ENCODE data around the gene ELN. TPM values are rescaled to one million over a fixed set of nuclear protein-coding genes. Genes with fewer than 3 reads are reported as not detected.

ELN gene
- total and polyA plus RNA-seq, 9 donors = 13.2 to 51.5 (median 38.1) TPM

DNA sequence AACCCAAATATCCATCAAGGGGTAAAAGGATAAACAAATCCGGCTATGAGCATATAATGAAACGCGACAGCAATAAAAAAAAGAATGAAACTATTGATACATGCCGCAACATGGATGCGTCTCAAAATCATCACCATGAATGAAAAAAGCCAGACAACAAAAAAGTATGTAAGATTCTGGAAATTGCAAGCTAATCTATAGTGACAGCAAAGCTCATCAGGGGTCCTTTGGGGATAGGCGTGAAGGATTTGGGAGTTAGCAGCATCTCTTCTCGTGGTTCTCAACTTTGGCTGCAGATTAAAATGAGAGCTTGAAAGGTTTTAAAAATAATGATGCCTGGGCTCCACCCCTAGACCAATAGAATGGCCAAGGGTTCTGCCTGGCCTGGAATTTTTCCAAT, 46.0 kb upstream of the ELN start:
- intact Hi-C loops (cut with DNase I) = no loop called here
- WGBS, 3 donors = 67 to 76% (median 71%) methylated on average over 7 of the region's 7 CpGs
- Histone ChIP-seq H3K27ac (no peak overlapping the region), H3K36me3 (no peaks in the 10 kb centered on the region), H3K27me3 (no peaks in the 10 kb centered on the region), H3K9me3 (no peaks in the 10 kb centered on the region), H3K4me1 (ENCODE audit: insufficient read depth) (peaks cover 3% of the 10 kb centered on the region), H3K4me3 (no peak overlapping the region)
- DNase-seq = no peak
- TF ChIP-seq CTCF (IDR thresholded peaks at IDR 0.05) (no peak), POLR2A (IDR thresholded peaks at IDR 0.05) (no peak), EP300 (IDR thresholded peaks at IDR 0.05) (no peak)

GRCh38 chr7:73983437-73984164, 44.4 kb upstream of the ELN start:
- no peaks in the 10 kb centered on the region for H3K36me3 ChIP-seq
- H3K4me1 ChIP-seq (ENCODE audit: insufficient read depth) = peaks cover 1% of the 10 kb centered on the region
- WGBS, 3 donors = 49 to 69% (median 54%) methylated on average over 20 to 22 of the region's 22 CpGs
- TF ChIP-seq POLR2A (IDR thresholded peaks at IDR 0.05) = no peak
- no peak for TF ChIP-seq CTCF (IDR thresholded peaks at IDR 0.05)
- no peak for TF ChIP-seq EP300 (IDR thresholded peaks at IDR 0.05)
- DNase-seq = peak in 1 of 5 donors; percentile 46
- H3K27ac ChIP-seq = no peak overlapping the region
- H3K9me3 ChIP-seq = no peaks in the 10 kb centered on the region
- no peaks in the 10 kb centered on the region for H3K27me3 ChIP-seq
- intact Hi-C loops (cut with DNase I) = no loop called here
- H3K4me3 ChIP-seq = no peak overlapping the region

GRCh38 chr7:73984481-73985205, 43.3 kb upstream of the ELN start:
- intact Hi-C loops (cut with DNase I) = no loop called here
- WGBS, 3 donors = 88 to 93% (median 93%) methylated on average over 19 of the region's 19 CpGs
- Histone ChIP-seq H3K4me1 (ENCODE audit: insufficient read depth) (no peaks in the 10 kb centered on the region), H3K36me3 (no peaks in the 10 kb centered on the region), H3K27me3 (no peaks in the 10 kb centered on the region), H3K27ac (no peak overlapping the region), H3K9me3 (no peaks in the 10 kb centered on the region), H3K4me3 (no peak overlapping the region)
- TF ChIP-seq EP300 (IDR thresholded peaks at IDR 0.05) (no peak), POLR2A (IDR thresholded peaks at IDR 0.05) (no peak), CTCF (IDR thresholded peaks at IDR 0.05) (no peak)
- peak in 1 of 5 donors; percentile 26 for DNase-seq

GRCh38 chr7:73985737-73986141, 42.2 kb upstream of the ELN start:
- DNase-seq = no peak
- 80 to 86% (median 85%) methylated on average over 6 to 13 of the region's 13 CpGs for WGBS, 3 donors
- no peaks in the 10 kb centered on the region for H3K9me3 ChIP-seq
- H3K27ac ChIP-seq = no peak overlapping the region
- H3K4me1 ChIP-seq (ENCODE audit: insufficient read depth) = no peaks in the 10 kb centered on the region
- intact Hi-C loops (cut with DNase I) = no loop called here
- TF ChIP-seq POLR2A (IDR thresholded peaks at IDR 0.05) = no peak
- no peak for TF ChIP-seq EP300 (IDR thresholded peaks at IDR 0.05)
- TF ChIP-seq CTCF (IDR thresholded peaks at IDR 0.05) = no peak
- H3K36me3 ChIP-seq = no peaks in the 10 kb centered on the region
- no peak overlapping the region for H3K4me3 ChIP-seq
- H3K27me3 ChIP-seq = no peaks in the 10 kb centered on the region
